ENCODE measurements around the gene MASP1. TPM values are rescaled to one million over a fixed set of nuclear protein-coding genes. Genes with fewer than 3 reads are reported as not detected.
A peak's percentile ranks its signal among the peaks of the same experiment; 100 is the strongest.

Gene MASP1
- total and polyA plus RNA-seq, 2 of the 4 experiments (the other 2 are of a cell fraction) = 13.1 to 16.2 TPM

DNA sequence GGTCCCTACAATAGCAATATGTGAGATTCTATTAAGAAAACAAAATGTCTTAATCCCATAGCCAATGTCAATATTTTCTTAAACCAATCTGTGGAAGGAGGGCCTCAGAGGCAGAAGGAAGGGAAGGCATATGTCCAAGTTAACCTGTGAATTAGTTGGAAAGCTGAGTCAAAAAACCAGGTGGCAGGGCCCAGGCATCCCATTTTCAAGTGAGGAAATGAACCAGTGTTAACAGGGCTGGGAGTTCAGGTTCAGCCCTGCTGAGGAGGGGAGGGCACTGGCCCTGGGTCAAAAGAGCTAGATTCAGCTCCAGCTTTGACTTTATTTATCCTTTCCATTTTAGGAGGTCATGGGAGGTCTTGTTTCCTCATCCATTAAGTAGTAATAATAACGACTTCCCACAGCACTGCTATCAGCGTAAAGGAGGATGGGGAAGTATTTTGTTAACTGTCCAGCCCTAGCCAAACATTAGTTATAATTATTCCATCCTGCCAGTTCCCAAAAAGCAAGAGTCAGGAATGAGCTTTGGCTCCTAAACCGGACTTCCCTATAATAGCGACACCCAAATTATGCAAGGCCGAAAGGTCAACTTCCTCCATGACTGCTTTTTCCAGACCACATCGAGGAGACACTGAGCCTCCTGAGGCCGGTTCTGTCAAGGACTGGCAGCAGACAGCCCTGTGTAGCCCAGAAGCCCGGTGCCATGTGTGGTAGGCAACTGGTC lies 3.2 kb downstream of the MASP1 start:
- dilution Hi-C loops (cut with HindIII; ENCODE audit: low sequenced_read_pairs, unreplicated experiment) = no loop called here
- H3K9me1 ChIP-seq (ENCODE audit: insufficient read depth, low read length) = peaks cover 4% of the 10 kb centered on the region
- no peak overlapping the region for H3K56ac ChIP-seq (ENCODE audit: extremely low read depth, insufficient read depth, low read length)
- ChIA-PET CTCF (no interaction called here), POLR2A (ENCODE audit: unreplicated experiment) (no interaction called here)
- H3K4ac ChIP-seq (ENCODE audit: low read depth, low read length) = peak overlapping the region; percentile 54
- in situ Hi-C loops (cut with MboI; ENCODE audit: low sequenced_read_pairs) = no loop called here
- no peaks in the 10 kb centered on the region for H4K20me1 ChIP-seq (ENCODE audit: insufficient read depth, low read length)
- peaks cover 20% of the 10 kb centered on the region for H3K4me1 ChIP-seq (ENCODE audit: control insufficient read depth, insufficient read depth, low read length)
- no peak overlapping the region for H3K9ac ChIP-seq (ENCODE audit: low read depth, low read length)
- H4K8ac ChIP-seq (ENCODE audit: low read depth in 2 of 2, low read length in 2 of 2) = 0 out of 4 replicates have a peak overlapping the region, but pooled peaks of 1 of the 2 experiments have one; percentile 18
- H3K36me3 ChIP-seq (ENCODE audit: control insufficient read depth, insufficient read depth, low read length) = no peaks in the 10 kb centered on the region; the same call in 1 of the 2 replicates
- H4K5ac ChIP-seq (ENCODE audit: low read depth, low read length) = peak overlapping the region; percentile 56
- no TSS peak for BruUV-seq (replicated peaks)
- no peak overlapping the region for H2AK9ac ChIP-seq (replicated peaks; ENCODE audit: low read depth, low read length, poor library complexity)
- H3K27me3 ChIP-seq (ENCODE audit: control insufficient read depth, insufficient read depth, low read length) = no peaks in the 10 kb centered on the region
- peak overlapping the region; percentile 61 for H3K18ac ChIP-seq (ENCODE audit: low read depth, low read length)
- peak overlapping the region; percentile 26 for H2BK120ac ChIP-seq (ENCODE audit: low read depth, low read length)
- H3K14ac ChIP-seq (replicated peaks; ENCODE audit: low read depth, low read length) = peak overlapping the region; percentile 23; the same call in 1 of the 2 replicates
- H2BK15ac ChIP-seq (ENCODE audit: low read depth, low read length) = peak overlapping the region; percentile 48; the same call in 2 of the 3 replicates
- intact Hi-C loops (cut with micrococcal nuclease) = no loop called here
- peak overlapping the region; percentile 61 for H2AK5ac ChIP-seq (ENCODE audit: low read depth, low read length)
- peak overlapping the region; percentile 58 for H2BK20ac ChIP-seq (ENCODE audit: low read depth, low read length)
- H3K23ac ChIP-seq (ENCODE audit: low read depth, low read length) = no peak overlapping the region
- H2BK5ac ChIP-seq (ENCODE audit: low read depth, low read length, poor library complexity, severe bottlenecking) = peak overlapping the region; percentile 20
- no peak overlapping the region for H2AFZ ChIP-seq (replicated peaks; ENCODE audit: low read length, poor library complexity)
- no CpG with 5 or more reads among the region's 8 CpGs for WGBS, 2 experiments (ENCODE audit: extremely low coverage in 2 of 2, insufficient read length in 1 of 2)
- H3K4me2 ChIP-seq (ENCODE audit: low read depth, low read length) = peak overlapping the region; percentile 20; the same call in 1 of the 2 replicates
- no peak overlapping the region for H3K4me3 ChIP-seq (ENCODE audit: insufficient read depth, low read depth, low read length)
- ATAC-seq (ENCODE audit: low read depth) = no peak
- H3K9me3 ChIP-seq (ENCODE audit: control insufficient read depth, insufficient read depth, low read length) = no peaks in the 10 kb centered on the region
- H4K91ac ChIP-seq (ENCODE audit: insufficient read depth, low read depth, low read length) = peak overlapping the region; percentile 80
- H3K27ac ChIP-seq (ENCODE audit: insufficient read depth, low read length) = 0 out of 2 replicates have a peak overlapping the region, but pooled peaks have one; percentile 9
- DNase-seq = no peak
- H3K79me1 ChIP-seq (ENCODE audit: low read depth in 1 of 2, low read length in 2 of 2) = peaks cover 0 to 3% of the 10 kb centered on the region in 2 experiments; a peak in 1 of 4 replicates
- TF ChIP-seq POLR2A (IDR thresholded peaks at IDR 0.05; ENCODE audit: low read depth, low read length) (no peak), BHLHE40 (IDR thresholded peaks at IDR 0.05; ENCODE audit: low read depth, low read length) (no peak), ELK1 (IDR thresholded peaks at IDR 0.05; ENCODE audit: borderline replicate concordance, low read depth, low read length) (no peak), RFX5 (IDR thresholded peaks at IDR 0.05; ENCODE audit: low read depth, low read length) (no peak), CEBPB (IDR thresholded peaks at IDR 0.05; ENCODE audit: low read depth, low read length) (no peak), CHD1 (IDR thresholded peaks at IDR 0.05; ENCODE audit: low read depth, low read length) (no peak), USF2 (IDR thresholded peaks at IDR 0.05; ENCODE audit: low read depth, low read length) (no peak), SMC3 (IDR thresholded peaks at IDR 0.05; ENCODE audit: low read depth, low read length) (no peak), RCOR1 (IDR thresholded peaks at IDR 0.05; ENCODE audit: insufficient replicate concordance, low read length) (no peak), FOS (IDR thresholded peaks at IDR 0.05; ENCODE audit: low read depth, low read length) (no peak), MXI1 (IDR thresholded peaks at IDR 0.05; ENCODE audit: borderline replicate concordance, low read depth, low read length) (no peak), MAFK (IDR thresholded peaks at IDR 0.05; ENCODE audit: low read depth, low read length) (no peak), CTCF (conservative IDR thresholded peaks at IDR 0.05; ENCODE audit: low read depth, low read length) (no peak), MAZ (IDR thresholded peaks at IDR 0.05; ENCODE audit: borderline replicate concordance, low read depth, low read length) (no peak), RAD21 (IDR thresholded peaks at IDR 0.05; ENCODE audit: low read length) (no peak)

Measured in IMR-90 (cell line).